GM12878 (cell line): ENCODE data around the gene ATG12. TPM values are rescaled to one million over a fixed set of nuclear protein-coding genes. Genes with fewer than 3 reads are reported as not detected.

Experiments used
- ATAC-seq: fragments of 200-7000 bp; cut with Tn5 transposase; 3 replicates; pipeline ENCODE4 v1.9.1; 2020; ENCODE audit warnings: mild to moderate bottlenecking, moderate library complexity
- BruUV-seq: library from RNA; stranded (reverse); fragments of 400-500 nt; replicated peaks from 2 replicates; lab custom pipeline; 2021; lab: Mats Ljungman, UMichigan
- CTCF ChIA-PET: fragments of 300-600 bp; sonication (Branson Sonifier 250); formaldehyde crosslinking; extraction: SDS; loops from one replicate; lab custom pipeline; 2021; ENCODE audit warnings: inconsistent platforms; lab: Yijun Ruan, JAX
- POLR2A ChIA-PET: fragments of 350-600 bp; formaldehyde crosslinking; extraction: SDS; loops from one replicate; lab custom pipeline; 2021; ENCODE audit warnings: inconsistent platforms; lab: Charles Lee
- RAD21 ChIA-PET: fragments of 300-600 bp; sonication (Branson Sonifier 250); formaldehyde crosslinking; loops from one replicate; lab custom pipeline; 2023; ENCODE audit warnings: antibody characterized with exemption; ENCODE audit not compliant: unreplicated experiment; lab: Charles Lee
- SMC1A ChIA-PET: fragments of 300-600 bp; sonication (Branson Sonifier 250); formaldehyde crosslinking; loops from one replicate; lab custom pipeline; 2023; ENCODE audit not compliant: unreplicated experiment, uncharacterized antibody; lab: Charles Lee
- DNase-seq: peaks from one replicate; pipeline ENCODE4 v3.0.0-alpha.2; 2011; ENCODE audit warnings: low read depth, low spot score
- FAIRE-seq: peaks from 3 replicates; lab custom pipeline; 2011; peaks lifted over from hg19 to GRCh38; lab: Jason Lieb, UNC
- H2AFZ ChIP-seq: 2 replicates; pipeline ENCODE4 v1.6.0; 2011; ENCODE audit warnings: low read depth, low read length, control low read depth; ENCODE audit not compliant: control insufficient read depth
- H3K27ac ChIP-seq: 2 replicates; pipeline ENCODE4 v1.5.1; 2011; ENCODE audit warnings: control low read depth; ENCODE audit not compliant: control insufficient read depth, insufficient read depth
- H3K27me3 ChIP-seq, 2 experiments: replicated peaks in 1 of 2; 2 replicates each; pipeline versions ENCODE4 v1.6.0 to v1.6.1; 2011; ENCODE audit warnings: low read length in 1 of 2; ENCODE audit not compliant: control insufficient read depth in 2 of 2, insufficient read depth in 2 of 2
- H3K36me3 ChIP-seq, 2 experiments: 2 replicates each; pipeline ENCODE4 v1.5.1; 2011; ENCODE audit warnings: low read length in 1 of 2; ENCODE audit not compliant: control insufficient read depth in 2 of 2, insufficient read depth in 2 of 2
- H3K4me1 ChIP-seq: 2 replicates; pipeline ENCODE4 v1.6.1; 2011; ENCODE audit warnings: mild to moderate bottlenecking, low read length, moderate library complexity, mixed read lengths; ENCODE audit not compliant: control insufficient read depth, insufficient read depth
- H3K4me2 ChIP-seq: 2 replicates; pipeline ENCODE4 v1.6.0; 2011; ENCODE audit warnings: control low read depth; ENCODE audit not compliant: control insufficient read depth, insufficient read depth
- H3K4me3 ChIP-seq: fragments of 200-600 bp; sonication (generic); 2 replicates; pipeline ENCODE4 v1.5.1; 2016
- H3K79me2 ChIP-seq: 2 replicates; pipeline ENCODE4 v1.6.0; 2011; ENCODE audit warnings: low read length; ENCODE audit not compliant: control insufficient read depth, insufficient read depth
- H3K9ac ChIP-seq: 2 replicates; pipeline ENCODE4 v1.8.0; 2011; ENCODE audit warnings: low read length, control low read depth, mixed read lengths; ENCODE audit not compliant: control insufficient read depth, insufficient read depth
- H3K9me3 ChIP-seq: replicated peaks from 3 replicates; pipeline ENCODE4 v1.5.1; 2011; ENCODE audit warnings: mild to moderate bottlenecking, low read length; ENCODE audit not compliant: control insufficient read depth, insufficient read depth
- H4K20me1 ChIP-seq: 2 replicates; pipeline ENCODE4 v1.6.0; 2011; ENCODE audit not compliant: control insufficient read depth, insufficient read depth
- EP300 ChIP-seq, 2 experiments: fragments of 150-350 bp in 1 of 2; IDR thresholded peaks; 2 replicates each; pipeline ENCODE4 v1.6.1; 2011 to 2012; ENCODE audit warnings: low read depth in 2 of 2, low read length in 2 of 2, borderline replicate concordance in 1 of 2, improper control_type of control experiment in 1 of 2, inconsistent platforms in 1 of 2; ENCODE audit not compliant: control insufficient read depth in 1 of 2
- EZH2 ChIP-seq: IDR thresholded peaks from 2 replicates; pipeline ENCODE4 v1.6.1; 2012; ENCODE audit warnings: low read depth, mild to moderate bottlenecking, control low read depth, inconsistent platforms, low read length, borderline replicate concordance; ENCODE audit not compliant: control insufficient read depth
- MAX ChIP-seq: IDR thresholded peaks from 2 replicates; pipeline ENCODE4 v1.6.1; 2012; ENCODE audit warnings: low read depth, low read length, improper control_type of control experiment
- PKNOX1 ChIP-seq: fragments of 450-650 bp; IDR thresholded peaks from 2 replicates; pipeline ENCODE4 v1.6.1; 2016; ENCODE audit warnings: mild to moderate bottlenecking
- RUNX3 ChIP-seq: IDR thresholded peaks from 2 replicates; pipeline ENCODE4 v1.6.1; 2012; ENCODE audit warnings: low read length, inconsistent platforms
- SMARCA5 ChIP-seq: fragments of 450-650 bp; IDR thresholded peaks from 2 replicates; pipeline ENCODE4 v1.6.1; 2017; ENCODE audit warnings: mild to moderate bottlenecking
- WRNIP1 ChIP-seq: IDR thresholded peaks from 2 replicates; pipeline ENCODE4 v1.6.1; 2011; ENCODE audit warnings: low read depth, low read length, improper control_type of control experiment, borderline replicate concordance
- ZBTB11 ChIP-seq: fragments of 450-650 bp; formaldehyde crosslinking; IDR thresholded peaks from 2 replicates; pipeline ENCODE4 v1.5.0; 2022; ENCODE audit warnings: mild to moderate bottlenecking, missing genetic modification characterization
- ZNF274 ChIP-seq: IDR thresholded peaks from one replicate; pipeline ENCODE4 v1.8.0; 2011; ENCODE audit not compliant: insufficient read length, insufficient read depth
- ZZZ3 ChIP-seq: IDR thresholded peaks from 2 replicates; pipeline ENCODE4 v1.6.1; 2011; ENCODE audit warnings: low read depth; ENCODE audit not compliant: control insufficient read depth, insufficient read length
- WGBS: methylation state at CpG from one replicate; pipeline ENCODE4 v1.1.6; 2016; ENCODE audit warnings: low lambda C conversion rate; ENCODE audit not compliant: insufficient replicate concordance, insufficient coverage; ENCODE audit errors: missing lambda C conversion rate; 5-methylcytosine and 5-hydroxymethylcytosine counted together
- in situ Hi-C: fragments of 300-500 bp; cut with MboI; formaldehyde crosslinking; loops from 9 replicates; pipeline ENCODE4 v1.14.3; 2018; ENCODE audit warnings: mixed read lengths
- intact Hi-C: fragments of 100-400 bp; cut with micrococcal nuclease; formaldehyde crosslinking; loops from one replicate; pipeline ENCODE4 v1.14.2; 2022; ENCODE audit not compliant: unreplicated experiment
- polyA plus RNA-seq, 11 experiments: library from polyadenylated mRNA; depleted of rRNA in 4 of 11; unstranded in 6 of 11; stranded (reverse) in 5 of 11; fragments of >200 nt; fragmentation: Nextera tagmentation in 4 of 11; fragmentation: Illumina TruSeq in 1 of 11; extraction: Ambion mirVana in 4 of 11; extraction: Trizol in 1 of 11; gene quantifications; 1 replicate in 1 of 11; 2 replicates in 10 of 11; pipeline versions ENCODE4 v1.2.1 to v1.2.3, GENCODE V29; 2011 to 2016; ENCODE audit warnings: inconsistent platforms in 2 of 11, missing spikeins in 2 of 11, low read depth in 1 of 11
- total RNA-seq, 4 experiments: library from RNA; depleted of rRNA in 3 of 4; stranded (reverse); fragments of >200 nt in 3 of 4; fragmentation: Illumina TruSeq in 1 of 4; extraction: Trizol in 1 of 4; gene quantifications; 2 replicates each; pipeline versions ENCODE4 v1.2.1 to v1.2.3, GENCODE V29; 2013 to 2021

Gene ATG12
- total and polyA plus RNA-seq, 10 of the 15 experiments (the other 5 are each of a cell fraction or from before 2014, with no cell fraction given): 23.2 to 92.0 (median 58.6) TPM

- peaks cover 79% of the 10 kb centered on the region for H3K79me2 ChIP-seq
- TF ChIP-seq EP300 (IDR thresholded peaks at IDR 0.05; ENCODE audit: borderline replicate concordance in 1 of 2, control insufficient read depth in 1 of 2, low read depth in 2 of 2, low read length in 2 of 2) (no peak), MAX (no peak), SMARCA5 (no peak), EZH2 (no peak), ZZZ3 (no peak), WRNIP1 (no peak), PKNOX1 (no peak), ZBTB11 (no peak), ZNF274 (no peak), RUNX3 (no peak)
- TF ChIP-seq, all 136 proteins: peak for 0
- H3K9ac ChIP-seq: peak overlapping the region; percentile 77
- H3K4me1 ChIP-seq: peaks cover 16% of the 10 kb centered on the region; the same call in 1 of the 2 replicates
- intact Hi-C loops (loop anchor here (1.0 to 10.0 kb wide), 4 partner anchors 191 to 1406 kb away; partner anchors contain the start of gene ARL14EPL), in situ Hi-C loops (loop anchor here (25.0 kb wide), 1 partner anchor 221 kb away; no protein-coding TSS in a partner anchor)
- peaks cover 3% of the 10 kb centered on the region; the same call in 1 of the 2 replicates for H4K20me1 ChIP-seq
- no peak for DNase-seq
- peaks cover 0 to 5% of the 10 kb centered on the region in 2 experiments; a peak in 1 of 4 replicates for H3K36me3 ChIP-seq
- peak overlapping the region; percentile 56 for H3K4me2 ChIP-seq
- H3K4me3 ChIP-seq: peak overlapping the region; percentile 83
- ChIA-PET CTCF (interaction anchor here (0.7 to 2.3 kb wide), 10 partner anchors 9 to 734 kb away, joined by 3 to 16 read pairs (median 4); no protein-coding TSS in a partner anchor), POLR2A (interaction anchor here (0.5 to 1.2 kb wide), 4 partner anchors 9 to 525 kb away, joined by 3 to 6 read pairs (median 4); no protein-coding TSS in a partner anchor), RAD21 (interaction anchor here (0.7 to 1.7 kb wide), 5 partner anchors 191 to 266 kb away, joined by 3 to 5 read pairs (median 4); no protein-coding TSS in a partner anchor), SMC1A (interaction anchor here (0.6 to 3.1 kb wide), 8 partner anchors 8 to 531 kb away, joined by 3 to 22 read pairs (median 4); no protein-coding TSS in a partner anchor)
- H3K27me3 ChIP-seq: no peaks in the 10 kb centered on the region
- ATAC-seq: no peak
- no peaks in the 10 kb centered on the region; the same call in 2 of the 3 replicates for H3K9me3 ChIP-seq
- no TSS peak for BruUV-seq
- WGBS: 0% methylated on average over 5 of the region's 5 CpGs
- peak overlapping the region; percentile 95 for H2AFZ ChIP-seq
- no peak for FAIRE-seq
- peak overlapping the region; percentile 91 for H3K27ac ChIP-seq
These were observed 492 bp downstream of the ATG12 start for GRCh38 chr5:115840873-115841272.
